ENCODE data around the gene SLC9A9. TPM values are rescaled to one million over a fixed set of nuclear protein-coding genes. Genes with fewer than 3 reads are reported as not detected.

The SLC9A9 gene
- total RNA-seq, 1 donor from 2014 or later = 28.4 TPM

DNA sequence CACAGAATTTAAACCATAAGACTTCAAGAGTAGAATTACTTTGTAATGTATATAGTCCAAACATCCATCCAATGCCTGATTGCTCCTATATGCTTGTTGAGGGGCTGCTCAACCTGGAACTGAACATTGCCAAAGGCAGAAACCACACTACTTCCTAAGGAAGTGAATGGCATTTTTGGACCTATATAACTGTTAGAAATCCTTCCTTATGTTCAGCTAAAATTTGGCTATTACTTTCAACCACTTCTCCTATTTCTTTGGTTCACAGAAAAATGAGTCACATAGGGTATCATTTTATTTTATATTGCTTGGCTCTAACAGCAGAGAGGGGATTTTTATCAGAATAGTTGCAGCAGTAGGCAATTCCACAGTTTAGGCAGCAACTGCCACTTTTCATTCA, 342.1 kb downstream of the SLC9A9 start:
- DNase-seq = no peak

DNA sequence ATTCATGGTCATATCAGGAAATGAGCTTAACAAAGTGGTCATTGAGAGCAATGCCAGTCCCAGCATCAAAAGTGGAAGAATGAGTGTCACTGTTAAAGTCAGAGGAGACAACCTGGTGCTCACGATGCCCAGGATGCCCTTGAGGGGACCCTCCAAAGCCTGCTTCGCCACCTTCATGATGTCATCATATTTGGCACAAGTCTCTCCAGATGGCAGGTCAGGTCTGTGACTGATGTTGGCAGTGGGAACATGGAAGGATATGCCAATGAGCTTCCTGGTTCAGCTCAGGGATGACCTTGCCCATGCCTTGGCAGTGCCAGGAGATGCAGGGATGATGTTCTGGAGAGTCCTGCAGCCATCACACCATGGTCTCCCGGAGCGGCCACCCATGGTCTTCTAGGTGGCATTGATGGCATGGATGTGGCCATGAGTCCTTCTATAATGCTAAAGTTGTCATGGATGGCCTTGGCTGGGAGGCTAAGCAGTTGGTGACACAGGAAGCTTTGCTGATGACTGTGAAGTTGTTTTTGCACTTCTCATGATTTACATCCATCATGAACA, 344.9 kb downstream of the SLC9A9 start:
- no peak for DNase-seq

DNA sequence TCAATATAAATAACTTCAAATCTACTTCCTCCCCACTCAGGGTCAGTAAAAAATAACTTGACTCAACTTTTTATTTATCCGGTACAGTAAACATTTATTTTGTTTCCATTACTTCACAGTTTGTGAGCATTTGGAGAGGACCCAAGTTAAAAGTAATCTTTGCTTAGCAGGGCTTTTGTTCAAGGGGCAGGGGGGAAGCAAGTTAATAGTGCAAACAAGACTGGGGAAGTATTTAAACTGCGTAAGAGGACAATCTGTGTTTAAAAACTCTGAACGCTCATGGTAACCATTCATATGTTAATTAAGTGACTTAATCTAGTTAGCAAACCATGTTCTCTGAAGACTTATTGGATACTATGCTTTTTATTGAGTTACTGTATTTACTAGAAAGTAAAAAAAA, 346.2 kb downstream of the SLC9A9 start:
- no peak for DNase-seq

DNA sequence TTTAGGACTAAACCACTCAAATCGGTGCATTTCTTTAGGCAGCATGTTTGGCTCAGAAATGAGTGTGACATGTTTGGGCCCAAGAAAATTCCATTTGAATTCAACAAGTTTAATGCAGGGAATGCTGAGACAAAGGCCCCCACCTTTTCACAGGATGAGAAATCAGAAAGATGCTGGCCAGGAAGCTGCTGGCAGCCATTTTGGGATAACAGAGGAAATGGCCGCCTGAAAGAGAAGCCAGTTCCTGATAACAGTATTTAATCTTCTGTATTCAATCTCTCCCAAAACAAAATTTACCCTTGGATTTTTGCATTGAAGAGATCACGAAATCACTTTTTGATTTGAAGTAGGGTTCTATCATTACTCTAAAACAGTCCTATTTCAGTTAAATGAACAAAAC, 350.9 kb downstream of the SLC9A9 start:
- DNase-seq = no peak

DNA sequence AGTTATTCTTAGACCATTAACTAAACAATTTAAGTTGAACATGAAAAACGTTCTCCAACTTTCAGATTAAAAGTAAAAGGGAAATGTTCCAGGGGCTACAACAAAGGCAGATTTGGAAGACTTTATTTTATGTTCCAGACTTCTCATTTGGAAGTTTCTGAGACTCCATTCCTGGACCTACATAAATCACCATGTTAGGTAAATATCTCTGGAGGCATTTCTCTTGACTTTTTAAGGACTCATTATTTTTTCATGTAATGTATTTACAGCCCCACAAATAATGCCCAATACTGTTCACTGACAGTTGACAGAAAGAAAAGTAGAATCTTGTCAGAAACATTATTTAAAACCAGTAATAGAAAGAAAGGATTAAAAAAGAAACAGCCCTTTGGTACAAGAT, 352.1 kb downstream of the SLC9A9 start:
- no peak for DNase-seq

DNA sequence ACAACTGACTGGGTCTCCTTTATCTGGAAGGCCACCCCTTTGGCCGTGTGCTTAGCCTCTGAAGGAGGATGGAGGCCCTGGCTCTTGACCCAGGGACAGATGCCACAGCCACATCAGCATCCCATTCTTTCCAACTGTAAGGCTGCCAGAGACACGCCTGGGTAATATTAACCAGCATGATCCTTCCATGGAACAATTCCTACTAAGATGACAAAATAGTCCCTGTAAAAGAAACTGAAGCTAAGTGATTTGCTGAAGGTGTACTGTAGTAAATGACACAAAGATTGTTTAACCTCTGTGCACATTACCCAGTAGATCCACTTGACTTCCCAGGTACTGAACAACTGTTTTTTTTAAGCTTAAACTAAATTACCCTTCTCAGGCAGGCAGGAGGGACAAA, 352.7 kb downstream of the SLC9A9 start:
- no peak for DNase-seq

DNA sequence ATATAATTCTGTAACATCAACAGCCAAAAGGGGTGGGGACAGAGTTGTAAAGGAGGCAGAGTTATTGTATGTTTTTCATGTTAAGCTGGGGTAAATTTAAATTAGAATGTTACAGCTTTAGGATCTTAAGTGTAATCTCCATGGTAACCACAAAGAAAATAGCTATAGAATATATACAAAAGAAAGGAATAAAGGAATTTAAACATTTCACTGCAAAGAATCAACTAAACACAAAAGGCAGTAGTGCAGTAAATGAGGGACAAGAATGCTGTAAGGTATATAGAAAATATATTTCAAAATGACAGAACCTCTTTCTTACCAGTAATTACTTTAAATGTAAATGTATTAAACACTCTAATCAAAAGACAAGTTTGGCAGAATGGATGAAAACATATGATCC, 361.7 kb downstream of the SLC9A9 start:
- DNase-seq = no peak

DNA sequence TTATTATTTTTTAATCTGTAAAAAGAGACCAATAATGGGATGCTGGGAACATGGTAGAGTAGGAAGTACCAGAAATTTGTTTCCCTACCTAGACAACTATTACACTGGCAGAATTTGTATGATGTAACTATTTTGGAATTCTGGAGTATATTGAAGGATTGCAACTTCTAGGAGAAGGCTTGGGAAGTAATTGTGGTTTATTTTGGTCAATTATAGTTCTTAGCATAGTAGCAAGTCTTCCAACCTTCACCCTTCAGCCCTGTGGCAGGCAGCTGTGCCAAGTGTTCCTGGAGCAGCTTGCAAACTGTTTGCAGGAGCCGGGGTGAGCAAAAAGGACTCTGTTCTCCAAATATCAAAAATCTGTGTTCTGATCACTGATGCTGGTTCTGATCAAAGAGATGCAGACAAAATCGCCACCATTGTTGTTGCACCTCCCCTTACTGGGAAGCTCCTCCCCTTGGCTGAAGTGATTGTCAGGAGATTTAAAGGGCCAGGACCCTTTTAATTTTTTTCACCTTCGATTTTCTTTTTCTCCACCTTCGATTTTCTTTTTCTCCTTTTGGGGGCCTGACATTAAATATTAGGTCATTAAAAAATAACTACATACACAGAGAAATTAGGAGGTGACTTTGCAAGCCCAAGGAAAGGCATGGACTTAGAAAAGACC, 363.3 kb downstream of the SLC9A9 start:
- no peak for DNase-seq

DNA sequence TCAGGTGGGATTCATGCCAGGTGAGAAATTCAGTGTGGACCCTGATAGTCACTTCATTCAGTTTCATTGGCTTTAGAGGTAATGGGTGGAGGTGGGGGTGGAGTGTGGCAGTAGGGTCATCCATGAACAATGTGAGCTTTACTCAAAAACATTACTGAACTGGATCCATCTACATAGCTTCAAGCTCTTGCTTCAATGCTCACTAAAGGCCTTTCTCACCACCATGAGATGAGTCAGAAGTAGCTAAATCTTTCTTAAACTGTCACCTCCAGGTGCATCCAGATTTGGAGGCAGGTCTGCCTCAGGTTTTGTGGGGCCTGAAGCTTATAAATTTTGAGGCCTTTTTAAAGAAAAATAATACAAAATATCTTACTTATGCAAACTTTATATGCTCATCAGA, 365.1 kb downstream of the SLC9A9 start:
- DNase-seq = no peak

DNA sequence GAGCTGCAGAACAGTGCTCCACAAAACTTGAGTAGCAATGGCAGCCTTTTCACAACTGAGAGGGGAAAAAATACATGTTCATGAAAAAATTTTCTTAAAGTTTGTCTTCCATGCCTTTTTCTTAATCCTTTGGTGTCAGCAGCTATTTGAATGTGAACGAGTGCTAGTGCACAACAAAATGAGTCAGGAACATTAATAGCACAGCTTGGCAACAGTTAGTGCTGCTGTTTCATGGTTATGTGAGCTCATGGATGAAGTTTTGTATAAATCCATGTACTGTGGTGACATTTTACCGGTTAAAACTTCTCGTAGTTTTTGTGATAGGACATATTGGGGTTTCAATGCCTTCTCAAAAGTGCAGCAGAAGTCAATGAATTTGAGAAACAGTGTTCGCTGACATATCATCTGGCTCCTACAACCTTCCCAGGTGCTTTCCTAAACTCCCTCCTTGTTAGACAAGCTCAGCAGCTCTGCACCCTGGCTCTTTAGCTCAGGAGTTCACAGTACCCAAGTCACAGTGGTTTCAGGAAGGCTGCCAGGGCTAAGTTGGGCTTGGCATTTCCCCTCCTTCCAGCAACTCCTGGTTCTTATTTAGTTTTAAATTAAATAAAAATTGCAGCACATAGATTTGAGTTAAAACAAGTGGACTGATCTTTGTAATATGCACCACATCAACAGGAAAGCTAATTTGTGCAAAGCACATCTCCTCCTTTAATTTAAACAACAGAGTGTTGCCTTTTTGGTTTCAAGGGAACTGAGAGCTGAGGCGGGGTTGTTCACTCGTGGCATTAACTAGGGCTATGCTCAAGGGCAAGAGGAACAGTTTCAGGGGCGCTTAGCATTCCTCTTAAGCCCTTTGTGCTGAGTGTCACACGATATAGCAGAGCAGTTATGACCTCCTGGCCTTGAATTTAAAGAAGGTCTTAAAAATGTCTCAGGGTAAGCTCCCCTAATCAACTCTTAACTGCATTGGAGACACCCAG, 365.9 kb downstream of the SLC9A9 start:
- DNase-seq = peak; percentile 11

DNA sequence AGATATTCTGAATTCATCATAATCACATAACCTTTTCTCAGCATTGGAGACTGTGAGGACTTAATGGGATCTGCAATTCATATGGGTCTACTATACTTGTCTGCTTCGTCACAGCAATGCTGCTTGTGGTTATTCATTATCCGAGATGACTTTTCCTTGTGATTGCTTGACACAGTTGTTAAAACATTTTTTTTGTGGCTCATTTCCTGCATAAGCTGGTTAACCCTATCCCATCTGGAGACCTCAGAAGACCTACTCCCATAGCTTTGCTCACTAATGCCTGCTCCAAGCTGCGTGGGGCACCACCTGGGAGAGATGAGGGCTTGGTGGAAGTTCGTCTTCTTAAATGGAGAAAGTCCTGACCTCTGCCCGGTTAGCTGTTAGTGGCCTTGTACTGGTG, 367.9 kb downstream of the SLC9A9 start:
- no peak for DNase-seq

DNA sequence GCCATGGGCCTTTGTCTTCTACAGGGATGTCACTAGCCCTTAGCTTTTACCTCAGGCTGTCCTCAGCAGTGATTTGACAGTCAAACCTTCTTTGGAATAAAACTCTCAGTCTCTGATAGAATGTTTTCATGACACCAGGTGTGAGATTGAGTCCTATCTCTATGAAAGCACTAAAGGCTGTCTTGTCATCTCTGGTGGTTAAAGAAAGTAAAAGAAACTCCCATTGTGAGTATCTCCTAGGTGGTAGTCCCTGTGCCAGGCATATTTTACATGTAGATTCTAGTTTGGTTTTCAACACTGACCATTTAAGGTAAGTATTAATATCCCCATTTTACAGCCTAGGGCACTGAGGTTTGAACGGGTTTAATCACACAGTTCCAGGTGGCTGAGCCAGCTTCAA, 368.5 kb downstream of the SLC9A9 start:
- no peak for DNase-seq

DNA sequence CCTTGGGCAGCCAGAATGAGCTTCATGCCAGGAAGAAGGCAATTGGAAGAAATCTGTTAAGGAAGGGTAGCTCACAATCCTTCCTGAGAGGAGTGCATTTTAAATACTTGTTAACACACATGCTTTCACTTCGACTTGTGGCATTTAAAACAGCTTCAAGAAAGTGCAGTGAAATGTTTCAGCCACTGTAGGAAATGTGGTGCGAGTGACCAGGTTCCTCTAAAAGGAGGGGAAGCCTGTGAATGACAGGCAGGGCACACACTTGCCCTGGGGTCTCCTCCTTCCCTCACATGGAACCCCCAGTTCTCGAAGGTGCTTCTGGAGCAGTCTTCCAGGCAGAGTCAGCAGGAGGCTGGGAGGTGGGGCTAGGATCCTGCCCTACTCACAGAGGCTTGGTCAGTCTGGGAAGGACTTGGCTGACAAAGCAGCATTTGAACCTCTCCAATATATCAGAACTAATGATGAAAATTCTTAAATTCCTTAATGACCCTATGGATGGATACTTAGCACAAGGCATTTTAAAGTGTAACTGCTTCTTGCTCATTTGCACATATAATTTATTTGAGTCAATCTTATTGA, 370.1 kb downstream of the SLC9A9 start:
- DNase-seq = no peak

DNA sequence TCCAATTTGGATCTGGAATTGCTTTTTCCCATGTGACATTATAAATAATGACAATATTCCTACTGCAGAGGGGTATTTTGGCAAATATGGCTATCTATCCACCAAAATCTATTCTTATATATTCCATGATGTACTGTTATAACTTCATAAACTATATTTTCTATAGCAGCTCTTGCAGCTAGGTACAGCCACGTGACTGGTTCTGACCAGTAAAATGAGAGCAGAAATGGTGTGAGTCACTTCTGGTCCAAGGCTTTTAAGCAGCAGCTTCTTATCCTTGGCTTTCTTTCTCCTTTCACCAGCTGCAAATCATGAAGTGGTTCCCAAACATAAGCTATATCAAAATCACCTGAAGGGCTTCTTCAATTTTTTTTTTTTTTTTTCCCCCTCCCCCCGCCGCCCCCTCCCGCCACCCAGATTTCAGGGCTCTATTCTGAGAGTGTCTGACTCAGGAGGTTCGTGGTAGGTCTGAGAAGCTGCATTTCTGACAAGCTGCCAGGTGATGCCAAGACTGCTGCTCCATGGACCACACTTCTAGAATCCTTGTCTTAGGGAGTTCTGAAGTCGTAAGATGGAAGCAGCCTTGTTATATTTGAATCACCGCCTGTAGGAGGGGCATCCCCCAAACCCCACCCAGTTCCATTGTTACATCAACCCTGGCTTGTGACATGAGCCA, 371.2 kb downstream of the SLC9A9 start:
- no peak for DNase-seq

DNA sequence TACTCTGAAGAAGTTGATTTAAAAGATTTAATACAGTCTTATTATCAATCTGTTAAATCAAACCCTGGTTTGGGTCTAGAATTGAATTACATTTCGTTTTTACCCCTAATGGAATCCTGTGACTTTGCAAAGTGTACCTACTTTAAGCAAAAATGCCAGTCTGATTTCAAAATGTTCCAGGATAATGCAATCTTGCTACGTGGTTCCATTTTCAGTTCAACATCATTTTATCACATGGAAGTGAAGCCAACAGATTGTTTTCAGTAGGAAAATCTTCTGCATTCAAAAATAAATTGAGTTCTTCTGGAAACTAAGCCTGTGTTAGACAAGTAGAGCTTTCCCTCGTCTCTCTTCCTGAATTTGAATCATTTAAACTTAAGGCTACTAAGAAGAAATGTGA, 372.3 kb downstream of the SLC9A9 start:
- no peak for DNase-seq

DNA sequence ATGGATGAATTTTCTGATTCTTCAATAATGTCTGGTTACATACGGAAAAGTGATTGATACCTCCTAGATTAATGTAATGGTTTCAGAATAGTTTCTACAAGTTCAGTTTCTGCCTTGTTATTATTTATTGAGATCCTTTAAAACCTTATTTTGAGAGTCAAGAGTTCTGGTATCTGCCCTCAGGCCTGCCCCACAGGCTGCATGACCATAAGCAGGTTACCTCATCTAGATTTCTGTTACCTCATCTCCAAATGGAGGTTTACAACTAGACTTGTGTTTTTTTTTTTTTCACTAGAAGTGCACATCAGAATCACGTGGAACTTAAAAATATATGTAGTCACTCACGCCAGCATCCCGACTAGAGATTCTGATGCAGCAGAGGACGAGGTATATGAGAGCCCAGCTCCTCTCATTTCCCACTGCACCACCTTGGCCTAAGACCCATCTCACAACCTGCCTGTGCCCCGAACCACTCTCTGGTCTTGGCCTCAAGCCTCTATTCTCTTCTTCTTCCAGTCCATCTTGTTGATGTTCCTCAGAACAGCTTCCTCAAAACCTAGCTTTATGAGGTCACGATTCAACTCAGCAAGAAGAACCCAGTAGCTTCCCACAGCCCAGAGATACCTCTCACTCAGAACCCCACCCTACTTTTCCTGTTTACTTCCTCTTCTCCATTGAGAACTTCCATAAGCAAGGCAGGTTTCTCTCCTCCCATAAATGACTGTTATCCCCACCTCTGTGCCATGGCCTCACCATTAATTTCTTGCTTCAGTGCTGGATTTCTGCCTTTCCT, 375.3 kb downstream of the SLC9A9 start:
- DNase-seq = no peak

DNA sequence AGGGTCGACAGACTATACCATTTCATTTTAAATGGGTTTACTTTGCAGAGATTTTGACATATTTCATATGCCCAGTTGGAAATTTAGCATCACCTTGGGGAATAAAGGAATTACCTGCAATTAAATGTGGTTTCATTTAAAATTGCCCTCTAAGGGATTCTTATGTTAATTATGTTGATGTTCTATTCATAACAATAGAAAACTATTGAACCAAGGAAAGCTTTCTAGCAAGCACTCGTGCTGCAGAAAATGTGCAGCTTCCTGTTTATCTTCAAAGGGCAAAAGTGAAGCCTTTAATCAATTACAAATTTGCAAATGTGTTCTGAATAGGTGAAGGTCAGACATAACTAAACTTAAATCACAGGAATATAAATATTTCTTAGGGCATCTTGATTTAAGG, 376.6 kb downstream of the SLC9A9 start:
- no peak for DNase-seq

DNA sequence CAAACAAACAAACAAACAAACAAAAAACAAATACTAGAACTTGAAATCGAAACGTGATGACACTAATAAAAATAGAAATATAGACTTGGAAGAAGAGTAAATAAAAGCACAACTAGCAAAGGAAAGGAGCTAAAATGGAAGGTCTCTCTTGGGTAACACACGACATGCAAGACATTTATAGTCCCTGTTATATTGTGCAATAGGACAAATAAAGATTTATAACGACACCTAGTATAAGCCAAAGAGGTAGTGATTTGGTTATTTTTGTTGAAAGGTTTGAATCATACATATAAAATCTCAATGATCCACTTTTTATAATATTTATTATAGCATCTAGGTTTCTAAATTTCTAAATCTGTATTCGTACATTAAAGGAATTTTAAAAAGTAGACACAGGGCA, 379.1 kb downstream of the SLC9A9 start:
- no peak for DNase-seq

DNA sequence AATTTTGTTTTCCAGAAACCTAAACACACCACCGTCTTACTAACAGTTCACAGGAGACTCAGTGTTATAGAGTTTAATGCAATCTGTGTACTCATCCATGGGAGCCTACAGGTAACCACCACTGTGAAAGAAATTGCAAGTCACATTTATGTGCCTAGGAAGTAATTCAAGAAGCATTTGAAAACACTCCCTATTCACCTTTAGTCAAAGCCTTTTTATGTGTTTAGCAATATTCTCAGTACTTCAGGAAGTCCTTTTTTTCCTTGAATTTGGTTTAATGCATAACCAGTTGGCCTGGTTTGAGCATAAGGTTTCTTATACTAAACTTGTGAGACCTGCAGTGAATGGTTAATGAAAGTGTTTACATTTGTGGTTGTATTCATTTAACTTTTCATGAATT, 382.6 kb downstream of the SLC9A9 start:
- DNase-seq = no peak

DNA sequence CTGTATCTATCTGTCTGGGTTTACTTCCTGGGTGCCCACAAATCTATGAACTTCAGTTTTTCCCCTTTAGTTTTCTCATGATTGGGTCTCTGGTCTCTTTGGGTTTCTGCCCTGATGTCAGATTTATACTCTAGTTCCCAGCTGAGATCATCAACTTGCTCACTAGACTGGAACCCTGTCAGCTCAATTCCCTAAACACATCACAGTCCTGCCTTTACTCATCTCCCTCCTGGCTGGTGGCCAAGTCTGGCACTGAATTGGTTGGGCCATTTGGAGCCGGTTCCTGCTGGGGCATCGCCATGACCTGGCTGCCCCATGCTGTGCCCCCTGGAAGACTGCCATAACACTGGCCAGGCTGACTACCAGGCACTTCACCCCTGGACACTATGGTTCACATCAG, 383.4 kb downstream of the SLC9A9 start:
- no peak for DNase-seq

DNA sequence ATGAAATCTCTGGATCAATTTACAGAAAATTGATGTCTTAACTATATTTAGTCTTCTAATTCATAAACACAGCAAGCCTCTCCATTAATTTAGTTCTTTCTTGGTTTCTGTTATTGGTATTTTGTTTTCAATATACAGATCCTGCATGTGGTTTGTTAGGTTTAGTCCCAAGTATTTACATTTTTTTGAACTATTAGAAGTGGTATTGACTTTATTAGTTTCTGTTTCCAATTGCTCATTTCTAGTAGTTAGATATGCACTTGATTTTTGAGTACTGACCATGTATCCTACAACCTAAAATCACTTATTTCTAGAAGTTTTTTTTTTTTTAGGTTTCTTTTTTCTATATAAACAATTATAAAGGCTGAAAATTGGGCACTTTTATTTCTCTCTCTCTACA, 392.8 kb downstream of the SLC9A9 start:
- no peak for DNase-seq

DNA sequence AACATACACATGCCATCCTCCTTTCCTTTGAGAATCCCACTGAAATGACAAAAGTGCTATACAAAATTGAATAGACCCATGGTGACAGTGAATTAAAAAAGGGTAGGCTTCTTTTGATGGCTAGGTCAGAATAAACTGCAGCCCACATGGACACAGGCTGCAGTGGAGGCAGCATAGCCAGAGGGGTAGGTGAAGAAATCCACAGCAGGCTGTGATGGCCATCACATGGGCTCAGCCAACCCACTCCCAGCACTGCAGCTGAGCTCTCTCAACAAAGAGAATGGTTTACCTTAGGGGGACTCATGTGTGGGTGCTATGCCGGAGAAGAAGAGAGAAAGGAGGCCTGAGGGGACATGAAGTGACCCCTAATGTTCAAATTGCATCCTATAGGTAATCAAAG, 397.6 kb downstream of the SLC9A9 start:
- no peak for DNase-seq
